ENCODE measurements around the gene LRP6. TPM values are rescaled to one million over a fixed set of nuclear protein-coding genes. Genes with fewer than 3 reads are reported as not detected.
A peak's percentile ranks its signal among the peaks of the same experiment; 100 is the strongest.
"Not testable (repeated sequence)": the region's sequence is repeated elsewhere in the genome, so short reads cannot be mapped to it uniquely, and the experiment has no call there.

The LRP6 gene
- total RNA-seq, 1 experiment from 2014 or later: 15.5 TPM

GRCh38 chr12:12265571-12266388, 1.1 kb downstream of the LRP6 start:
- peak; percentile 44 for DNase-seq

GRCh38 chr12:12265035-12265434, 1.8 kb downstream of the LRP6 start:
- DNase-seq: no peak
- TF ChIP-seq EZH2 (IDR thresholded peaks at IDR 0.05; ENCODE audit: low read length, unreplicated experiment) (no peak), EZH2phosphoT487 (IDR thresholded peaks at IDR 0.05; ENCODE audit: borderline replicate concordance, low read length) (no peak), CTCF (conservative IDR thresholded peaks at IDR 0.05; ENCODE audit: low read depth, low read length) (no peak)
- ATAC-seq: no peak
- Histone ChIP-seq H3K27me3 (ENCODE audit: low read length) (no peaks in the 10 kb centered on the region), H4K20me1 (ENCODE audit: low read length) (peaks cover 18% of the 10 kb centered on the region), H3K4me3 (ENCODE audit: low read length) (peak overlapping the region; percentile 74), H3K9me2 (replicated peaks; ENCODE audit: low read length) (no peaks in the 10 kb centered on the region), H3K9me3 (ENCODE audit: low read length) (no peaks in the 10 kb centered on the region), H2AFZ (ENCODE audit: low read length) (no peak overlapping the region), H3K9ac (ENCODE audit: low read length) (peak overlapping the region; percentile 86; the same call in 1 of the 2 replicates), H3F3A (ENCODE audit: low read length, unreplicated experiment) (no peaks in the 10 kb centered on the region), H3K4me2 (ENCODE audit: low read length) (peak overlapping the region; percentile 84), H3K4me1 (ENCODE audit: insufficient read depth, low read length) (peaks cover 16% of the 10 kb centered on the region), H3K36me3 (ENCODE audit: low read depth, low read length) (no peaks in the 10 kb centered on the region), H3K27ac (ENCODE audit: low read length) (no peak overlapping the region), H3K79me2 (ENCODE audit: low read length) (peaks cover 66% of the 10 kb centered on the region)
- POLR2A ChIA-PET (ENCODE audit: unreplicated experiment): no interaction called here
- CTCF ChIA-PET: no interaction called here
- intact Hi-C loops (cut with micrococcal nuclease): loop anchor here (5.0 to 10.0 kb wide), 3 partner anchors 67 to 183 kb away; no protein-coding TSS in a partner anchor
- no TSS peak for BruUV-seq (replicated peaks)

More at GRCh38 chr12:12265571-12266388, 1.1 kb downstream of the LRP6 start:
- Histone ChIP-seq H3K4me1 (ENCODE audit: insufficient read depth, low read length) (peaks cover 16% of the 10 kb centered on the region), H3F3A (ENCODE audit: low read length, unreplicated experiment) (no peaks in the 10 kb centered on the region), H3K4me3 (ENCODE audit: low read length) (peak overlapping the region; percentile 74), H4K20me1 (ENCODE audit: low read length) (peaks cover 18% of the 10 kb centered on the region), H3K79me2 (ENCODE audit: low read length) (peaks cover 59% of the 10 kb centered on the region), H3K4me2 (ENCODE audit: low read length) (peak overlapping the region; percentile 84), H3K27ac (ENCODE audit: low read length) (no peak overlapping the region), H3K27me3 (ENCODE audit: low read length) (no peaks in the 10 kb centered on the region), H3K9me3 (ENCODE audit: low read length) (no peaks in the 10 kb centered on the region), H3K9ac (ENCODE audit: low read length) (peak overlapping the region; percentile 86), H2AFZ (ENCODE audit: low read length) (peak overlapping the region; percentile 81), H3K36me3 (ENCODE audit: low read depth, low read length) (no peaks in the 10 kb centered on the region), H3K9me2 (replicated peaks; ENCODE audit: low read length) (no peaks in the 10 kb centered on the region)
- peak; percentile 19; the same call in 1 of the 2 replicates for ATAC-seq
- ChIA-PET CTCF (no interaction called here), POLR2A (ENCODE audit: unreplicated experiment) (interaction anchor here (0.6 kb wide), 1 partner anchor 637 kb away, joined by 4 read pairs; no protein-coding TSS in a partner anchor)
- TF ChIP-seq EZH2 (IDR thresholded peaks at IDR 0.05; ENCODE audit: low read length, unreplicated experiment) (no peak), CTCF (conservative IDR thresholded peaks at IDR 0.05; ENCODE audit: low read depth, low read length) (no peak), EZH2phosphoT487 (IDR thresholded peaks at IDR 0.05; ENCODE audit: borderline replicate concordance, low read length) (no peak)
- TSS peak; percentile 36 for BruUV-seq (replicated peaks)
- intact Hi-C loops (cut with micrococcal nuclease): loop anchor here (5.0 to 10.0 kb wide), 3 partner anchors 67 to 183 kb away; no protein-coding TSS in a partner anchor

- Histone ChIP-seq H3K9me3 (ENCODE audit: low read length) (no peaks in the 10 kb centered on the region), H3K9me2 (replicated peaks; ENCODE audit: low read length) (no peaks in the 10 kb centered on the region), H3K4me1 (ENCODE audit: insufficient read depth, low read length) (peaks cover 16% of the 10 kb centered on the region), H3K9ac (ENCODE audit: low read length) (no peak overlapping the region), H4K20me1 (ENCODE audit: low read length) (peaks cover 18% of the 10 kb centered on the region), H3K36me3 (ENCODE audit: low read depth, low read length) (no peaks in the 10 kb centered on the region), H2AFZ (ENCODE audit: low read length) (no peak overlapping the region), H3K79me2 (ENCODE audit: low read length) (peaks cover 77% of the 10 kb centered on the region), H3K27me3 (ENCODE audit: low read length) (no peaks in the 10 kb centered on the region), H3K4me2 (ENCODE audit: low read length) (peak overlapping the region; percentile 84), H3F3A (ENCODE audit: low read length, unreplicated experiment) (no peaks in the 10 kb centered on the region), H3K4me3 (ENCODE audit: low read length) (no peak overlapping the region), H3K27ac (ENCODE audit: low read length) (no peak overlapping the region)
- CTCF ChIA-PET: no interaction called here
- intact Hi-C loops (cut with micrococcal nuclease): loop anchor here (10.0 kb wide), 1 partner anchor 99 kb away; no protein-coding TSS in a partner anchor
- no TSS peak for BruUV-seq (replicated peaks)
- DNase-seq (no peak), ATAC-seq (no peak)
- TF ChIP-seq EZH2 (IDR thresholded peaks at IDR 0.05; ENCODE audit: low read length, unreplicated experiment): no peak
- TF ChIP-seq EZH2phosphoT487 (IDR thresholded peaks at IDR 0.05; ENCODE audit: borderline replicate concordance, low read length): no peak
- no peak for TF ChIP-seq CTCF (conservative IDR thresholded peaks at IDR 0.05; ENCODE audit: low read depth, low read length)
- POLR2A ChIA-PET (ENCODE audit: unreplicated experiment): no interaction called here
Measured at GRCh38 chr12:12263909-12264308, 2.9 kb downstream of the LRP6 start.

- H4K20me1 ChIP-seq (ENCODE audit: low read length); H3K9me3 ChIP-seq (ENCODE audit: low read length); H3K9me2 ChIP-seq (replicated peaks; ENCODE audit: low read length); H3K27me3 ChIP-seq (ENCODE audit: low read length); H3K36me3 ChIP-seq (ENCODE audit: low read depth, low read length); H3K4me3 ChIP-seq (ENCODE audit: low read length); H3K4me2 ChIP-seq (ENCODE audit: low read length); intact Hi-C loops (cut with micrococcal nuclease); CTCF ChIA-PET; DNase-seq; H3K9ac ChIP-seq (ENCODE audit: low read length); H2AFZ ChIP-seq (ENCODE audit: low read length); H3F3A ChIP-seq (ENCODE audit: low read length, unreplicated experiment); ATAC-seq; BruUV-seq (replicated peaks); H3K4me1 ChIP-seq (ENCODE audit: insufficient read depth, low read length); POLR2A ChIA-PET (ENCODE audit: unreplicated experiment); H3K27ac ChIP-seq (ENCODE audit: low read length): not testable (repeated sequence)
- peaks cover 82% of the 10 kb centered on the region for H3K79me2 ChIP-seq (ENCODE audit: low read length)
Measured at GRCh38 chr12:12256291-12256757, 10.5 kb downstream of the LRP6 start.

All from PC-3 (cell line).